ENCODE data around the gene UNC119B.

GRCh38 chr12:120725151-120725658 lies 14.9 kb downstream of the UNC119B start:
- TF ChIP-seq CTCF (IDR thresholded peaks at IDR 0.05 in 4 of 5, conservative IDR thresholded peaks at IDR 0.05 in 1 of 5) (no peak), POLR2A (IDR thresholded peaks at IDR 0.05) (no peak)
